ENCODE measurements around the gene KDM4C.

The KDM4C gene

DNA sequence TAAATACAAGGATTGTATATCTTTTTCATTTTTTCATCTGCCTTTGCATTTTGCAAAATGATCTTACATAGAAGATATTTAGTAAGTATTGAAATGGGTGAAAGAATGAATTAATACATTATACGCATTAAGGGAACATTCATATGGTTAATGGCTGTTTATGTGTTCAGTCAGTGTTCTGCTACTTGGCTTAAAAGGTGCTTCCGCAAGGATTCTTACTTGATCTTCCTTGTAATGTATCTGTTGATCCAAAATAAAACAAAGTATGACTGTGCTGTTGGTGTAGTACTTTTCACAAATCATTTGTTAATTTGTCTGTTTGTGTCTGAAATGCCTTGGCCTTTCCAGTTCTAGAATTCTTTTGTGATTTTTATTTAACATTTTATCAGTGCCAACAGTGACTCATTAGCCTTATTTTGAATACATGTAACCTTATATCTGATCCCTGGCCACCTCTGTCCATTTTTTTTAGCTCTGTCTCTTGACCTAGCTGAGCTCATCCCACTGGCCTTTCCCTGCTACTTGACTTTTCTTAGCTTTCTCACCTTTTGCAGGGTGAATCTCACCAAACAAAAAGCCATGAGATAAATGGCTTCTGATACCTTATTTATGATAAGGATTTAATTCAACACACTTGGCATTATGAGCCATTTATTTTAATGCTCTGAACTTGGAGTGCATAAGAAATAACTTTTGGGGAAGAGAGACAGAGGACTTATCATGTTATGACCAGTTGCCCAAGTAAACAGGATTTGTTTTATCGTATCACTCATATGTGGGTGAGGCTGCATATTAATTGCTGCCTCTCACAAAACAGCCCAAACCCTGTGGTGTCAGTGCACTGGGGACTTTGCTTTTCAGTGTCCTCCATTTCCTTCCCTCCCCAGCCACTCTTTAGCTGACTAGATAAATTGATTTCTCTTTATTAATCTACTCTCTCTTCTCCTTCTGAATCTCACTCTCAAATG is 340.3 kb downstream of the KDM4C start:
- no peak for DNase-seq (ENCODE audit: low spot score)

DNA sequence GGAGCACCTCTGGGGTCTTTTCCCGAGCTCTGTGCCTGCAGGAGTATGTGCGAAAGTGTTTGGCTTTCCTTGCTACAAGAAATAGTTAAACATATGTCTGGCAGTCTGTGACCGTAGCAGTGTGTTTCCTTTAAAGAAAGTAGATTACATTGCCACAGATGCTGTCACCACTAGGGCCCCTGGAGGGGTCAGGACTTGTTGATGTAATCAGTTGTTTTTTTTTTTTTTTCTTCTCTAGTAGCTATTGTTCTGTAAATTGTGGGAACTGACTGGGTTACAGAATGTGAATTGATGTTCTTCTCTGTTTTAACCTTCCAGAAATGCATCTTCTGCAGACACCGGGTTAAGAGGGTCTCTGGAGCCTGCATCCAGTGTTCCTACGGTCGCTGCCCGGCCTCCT is 345.6 kb downstream of the KDM4C start:
- no peak for DNase-seq (ENCODE audit: low spot score)

DNA sequence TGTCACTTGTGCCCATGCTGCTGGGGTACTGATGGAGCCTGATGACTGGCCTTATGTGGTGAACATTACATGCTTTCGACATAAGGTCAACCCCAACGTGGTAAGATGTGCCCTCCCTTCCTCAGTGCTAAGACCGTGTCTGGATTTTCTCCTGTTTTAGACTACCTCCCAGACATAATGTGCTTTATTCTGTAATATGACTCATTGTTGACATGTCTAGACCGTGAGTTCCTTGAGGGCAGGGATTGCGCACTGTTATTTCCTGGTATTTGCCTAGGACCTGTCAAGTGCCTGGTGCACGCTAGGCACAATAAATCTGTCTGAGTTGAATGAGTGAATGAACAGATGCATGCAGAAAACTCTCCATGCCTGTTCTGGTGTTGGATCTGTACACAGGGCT is 346.0 kb downstream of the KDM4C start:
- no peak for DNase-seq (ENCODE audit: low spot score)

DNA sequence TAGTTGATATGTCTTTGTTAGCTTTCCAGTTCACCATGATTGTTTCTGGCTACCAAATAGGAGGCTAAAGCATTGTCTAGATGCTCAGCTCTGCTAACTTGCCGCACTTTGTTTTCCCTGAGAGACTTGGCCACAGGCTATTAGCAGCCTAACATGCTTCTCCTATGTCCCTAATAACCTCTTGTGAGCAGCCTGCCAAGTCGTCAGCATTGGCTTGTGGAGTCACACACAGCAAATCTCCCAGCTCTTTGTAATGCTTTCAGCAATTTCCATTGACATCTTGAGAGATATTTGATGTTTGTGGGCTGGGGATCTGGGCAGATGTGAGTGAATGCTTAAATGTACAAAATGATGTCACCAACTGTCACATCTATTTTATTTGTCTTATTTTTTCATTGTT is 346.9 kb downstream of the KDM4C start:
- DNase-seq (ENCODE audit: low spot score), result no peak

DNA sequence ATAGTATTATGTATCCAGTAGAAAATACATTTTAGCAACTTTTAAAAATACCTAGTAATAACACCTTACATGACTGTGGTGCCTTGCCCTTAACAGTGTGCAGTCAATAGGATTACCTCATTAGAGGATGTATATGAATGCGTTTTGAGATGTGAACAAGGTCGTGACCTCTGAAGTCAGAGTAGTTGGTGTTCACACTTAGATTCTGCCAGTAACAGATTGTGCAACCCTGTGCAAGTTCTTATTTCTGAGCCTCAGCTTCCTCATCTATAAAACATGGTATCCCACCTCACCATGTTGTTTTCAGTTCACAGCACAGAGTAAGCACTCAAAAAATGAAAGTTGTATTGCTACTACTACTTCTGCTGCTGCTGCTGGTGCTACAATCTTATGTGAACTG is 347.3 kb downstream of the KDM4C start:
- DNase-seq (ENCODE audit: low spot score), result no peak

DNA sequence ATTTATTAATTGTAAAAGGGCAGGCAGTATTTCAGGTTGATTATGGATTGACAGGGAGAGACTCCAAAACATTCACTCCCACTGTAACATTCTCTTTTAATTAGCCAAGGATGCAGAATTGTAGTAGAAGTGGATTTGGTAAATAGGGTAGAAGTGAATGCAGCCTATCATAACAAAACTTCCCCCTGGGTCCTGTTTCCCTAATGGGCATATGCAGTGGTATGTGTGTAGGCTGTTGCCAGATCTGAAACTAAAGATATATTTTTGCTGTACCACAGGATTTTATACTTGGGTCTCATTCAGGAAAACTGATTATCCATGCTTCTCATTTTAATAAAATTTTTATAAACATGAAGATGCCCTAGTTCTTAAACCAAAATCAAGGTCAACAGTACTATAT is 351.2 kb downstream of the KDM4C start:
- no peak for DNase-seq (ENCODE audit: low spot score)

GRCh38 chr9:7111413-7111812 is 353.6 kb downstream of the KDM4C start:
- DNase-seq (ENCODE audit: low spot score), result no peak

- DNase-seq (ENCODE audit: low spot score), result no peak
These were observed 357.8 kb downstream of the KDM4C start for GRCh38 chr9:7115606-7116005.

DNA sequence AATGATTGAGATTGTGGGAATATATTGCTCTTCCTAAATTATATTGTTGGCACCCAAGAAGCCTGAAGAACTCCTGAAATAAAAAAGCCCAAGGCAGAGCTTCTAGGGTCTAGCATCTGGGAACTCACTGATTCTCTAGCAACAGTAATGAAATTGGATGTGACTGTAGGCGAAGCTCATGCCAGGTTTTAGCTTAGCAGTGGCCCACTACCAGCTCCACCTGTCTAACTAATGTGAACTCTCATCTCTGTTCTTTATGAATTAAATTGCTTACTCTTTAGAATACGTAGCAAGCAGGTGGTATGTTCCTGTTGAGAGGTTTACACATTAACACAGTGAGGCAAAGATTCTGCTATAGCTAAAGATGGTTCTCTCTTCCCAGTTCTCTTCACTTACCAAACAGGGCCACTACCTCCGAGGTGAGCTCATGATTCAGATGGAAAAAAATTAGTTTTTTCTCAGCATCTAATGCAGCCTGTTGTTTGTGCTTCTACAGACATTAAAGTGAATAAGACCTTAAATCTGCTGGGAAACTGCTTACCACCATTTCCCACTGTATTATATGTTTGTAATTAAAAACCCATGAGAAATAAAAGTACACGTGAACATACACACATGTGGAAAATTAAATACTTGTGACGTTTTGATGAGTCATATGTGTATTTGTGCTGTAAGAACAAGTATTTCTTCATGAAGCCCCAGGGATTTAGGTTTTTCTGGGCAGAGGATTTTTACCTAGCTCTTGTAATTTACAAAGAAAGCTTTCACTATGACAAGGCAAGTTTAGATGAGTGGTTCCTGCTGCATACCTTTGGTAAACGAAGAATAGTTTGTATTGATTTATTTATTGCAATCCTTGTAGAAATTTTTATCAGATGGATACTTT is 360.1 kb downstream of the KDM4C start:
- no peak for DNase-seq (ENCODE audit: low spot score)

GRCh38 chr9:7118633-7119032 is 360.9 kb downstream of the KDM4C start:
- no peak for DNase-seq (ENCODE audit: low spot score)

DNA sequence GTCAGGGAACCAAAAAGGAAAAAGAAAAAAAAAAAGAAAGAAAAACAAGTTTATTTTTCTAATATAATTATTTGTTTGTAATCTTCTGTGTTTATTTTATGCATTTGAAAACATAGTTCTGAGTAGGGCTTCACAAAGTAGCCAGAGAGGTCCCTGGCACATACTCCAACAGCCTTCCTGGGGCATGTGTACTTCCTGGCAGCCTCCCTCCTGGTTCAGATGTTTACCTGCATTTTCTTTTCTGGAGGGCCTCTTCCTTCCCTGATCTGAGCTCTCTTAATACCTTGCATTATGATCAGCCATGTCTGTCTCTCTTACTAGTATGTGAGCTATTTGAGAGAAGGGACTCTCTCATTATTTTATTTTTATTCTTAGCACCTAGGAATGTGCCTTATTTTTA is 361.8 kb downstream of the KDM4C start:
- DNase-seq (ENCODE audit: low spot score), result no peak

- no peak for DNase-seq (ENCODE audit: low spot score)
These were observed 363.3 kb downstream of the KDM4C start for GRCh38 chr9:7121055-7121454.

DNA sequence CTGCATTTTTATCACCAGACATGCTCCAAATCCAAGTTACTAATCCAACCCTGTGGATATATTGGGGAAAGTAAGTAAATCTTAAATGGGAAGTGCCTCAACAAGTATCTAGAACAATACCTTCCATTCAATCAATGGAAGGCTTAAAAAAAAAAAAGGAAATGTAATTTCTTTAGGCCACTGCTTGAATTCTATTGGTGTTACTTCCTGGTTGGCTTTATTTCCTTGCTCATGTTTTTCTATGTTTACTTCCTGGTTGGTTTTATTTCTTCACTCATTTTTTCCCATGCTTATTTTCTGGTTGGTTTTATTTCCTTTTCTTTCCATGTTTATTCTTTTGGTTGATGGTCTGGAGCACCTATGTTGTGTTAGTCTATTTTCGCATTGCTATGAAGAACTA is 363.9 kb downstream of the KDM4C start:
- no peak for DNase-seq (ENCODE audit: low spot score)

DNA sequence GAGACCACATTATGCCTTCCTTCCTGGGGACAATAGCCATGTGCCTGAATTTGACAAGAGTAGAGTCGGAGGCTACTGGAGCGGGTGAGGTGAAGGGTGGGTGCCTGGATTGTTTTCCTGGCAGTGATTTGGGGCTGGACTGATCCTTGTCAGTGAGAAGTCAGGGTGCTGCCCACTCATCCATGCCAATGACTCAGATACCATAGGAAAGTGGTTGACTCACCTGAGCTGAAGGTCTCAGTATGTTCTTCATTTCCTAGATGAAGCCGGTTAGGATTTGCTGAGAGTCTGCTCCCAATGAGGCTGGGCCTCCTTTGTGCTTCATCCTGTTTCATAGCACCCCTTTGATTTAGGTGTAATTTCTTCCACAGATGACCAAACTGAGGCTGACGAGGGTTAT is 366.0 kb downstream of the KDM4C start:
- DNase-seq (ENCODE audit: low spot score), result no peak

DNA sequence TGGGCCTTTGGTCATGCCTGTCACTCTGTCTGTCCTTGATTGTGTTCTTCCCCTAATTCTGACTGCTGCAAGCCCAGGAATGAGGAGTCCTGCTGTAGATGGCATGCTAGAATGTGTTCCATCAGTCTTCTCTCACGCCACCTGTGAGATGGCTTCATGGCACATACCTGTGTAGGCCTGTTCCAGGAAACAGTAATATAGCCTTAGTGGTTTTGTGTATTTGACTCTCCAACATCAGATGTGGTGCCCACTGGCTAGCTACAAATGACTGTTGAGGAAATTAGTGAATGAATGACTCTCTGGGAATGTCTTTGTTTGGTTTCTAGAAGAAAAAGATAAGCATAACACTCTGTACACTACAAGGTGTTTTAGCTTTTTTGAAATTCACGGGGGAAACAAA is 367.5 kb downstream of the KDM4C start:
- no peak for DNase-seq (ENCODE audit: low spot score)

DNA sequence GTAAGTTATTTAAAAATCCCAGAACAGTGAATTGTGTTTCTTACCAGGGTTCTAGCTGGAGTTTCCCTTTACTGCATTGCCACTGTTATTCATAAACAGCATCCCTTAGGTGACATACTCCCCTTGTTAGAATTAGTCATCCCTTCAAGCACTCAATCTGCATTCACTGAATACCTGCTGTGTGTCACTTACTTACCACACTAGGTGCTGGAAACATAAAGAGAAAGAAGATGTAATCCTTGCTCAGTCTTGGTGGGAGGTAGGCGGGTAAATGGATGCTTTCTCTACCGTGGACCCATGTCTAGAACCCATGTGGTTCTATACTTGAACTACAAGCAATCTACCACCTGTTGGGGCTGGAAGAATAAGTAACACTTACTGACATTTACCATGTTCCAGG is 371.6 kb downstream of the KDM4C start:
- DNase-seq (ENCODE audit: low spot score), result no peak

DNA sequence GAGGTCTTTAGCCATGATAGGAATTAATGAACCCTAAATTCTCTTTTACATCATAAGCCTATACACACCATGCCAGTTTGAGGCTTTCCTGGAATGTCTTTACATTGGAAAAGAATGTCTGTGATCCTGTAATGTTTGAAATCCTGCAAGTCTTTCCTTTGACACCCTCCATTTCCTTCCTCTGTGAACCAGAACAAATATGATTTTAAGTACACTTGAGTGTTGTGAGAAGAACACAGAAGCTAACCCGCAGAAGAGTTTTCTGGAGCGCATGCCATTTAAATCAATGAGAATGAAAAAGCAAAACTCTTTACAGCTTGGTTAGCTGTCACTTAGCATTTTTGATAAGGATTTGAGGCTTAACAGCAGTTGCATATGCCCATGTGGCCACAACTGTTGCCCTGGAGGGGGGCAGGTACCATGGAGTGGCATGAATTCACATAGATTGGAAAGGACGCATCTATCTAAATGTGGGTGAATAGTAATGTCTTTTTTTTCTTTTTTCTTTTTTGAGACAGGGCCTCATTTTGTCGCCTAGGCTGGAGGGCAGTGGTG is 372.6 kb downstream of the KDM4C start:
- no peak for DNase-seq (ENCODE audit: low spot score)

GRCh38 chr9:7132605-7133004 is 374.8 kb downstream of the KDM4C start:
- no peak for DNase-seq (ENCODE audit: low spot score)

GRCh38 chr9:7135735-7136134 is 378.0 kb downstream of the KDM4C start:
- no peak for DNase-seq (ENCODE audit: low spot score)

GRCh38 chr9:7137040-7137439 is 379.3 kb downstream of the KDM4C start:
- DNase-seq (ENCODE audit: low spot score), result no peak

DNA sequence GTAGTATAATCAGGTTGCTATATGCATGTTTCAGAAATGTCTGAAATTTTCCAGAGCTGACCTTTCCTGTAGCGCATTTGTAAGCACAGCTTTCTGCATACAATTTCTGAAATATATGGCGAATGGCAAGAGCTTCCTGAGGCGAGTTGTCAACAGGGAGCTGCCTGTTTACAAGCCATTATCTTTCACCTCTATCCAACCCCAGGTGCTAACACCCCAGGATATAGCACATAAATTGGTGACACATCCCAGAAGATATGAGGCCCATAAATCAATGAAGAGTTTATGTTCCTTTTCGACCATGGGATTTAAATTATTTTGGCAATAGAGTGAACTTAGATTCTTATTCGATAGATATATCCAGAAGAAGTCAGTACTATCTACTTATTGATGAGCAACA is 379.8 kb downstream of the KDM4C start:
- DNase-seq (ENCODE audit: low spot score), result no peak

DNA sequence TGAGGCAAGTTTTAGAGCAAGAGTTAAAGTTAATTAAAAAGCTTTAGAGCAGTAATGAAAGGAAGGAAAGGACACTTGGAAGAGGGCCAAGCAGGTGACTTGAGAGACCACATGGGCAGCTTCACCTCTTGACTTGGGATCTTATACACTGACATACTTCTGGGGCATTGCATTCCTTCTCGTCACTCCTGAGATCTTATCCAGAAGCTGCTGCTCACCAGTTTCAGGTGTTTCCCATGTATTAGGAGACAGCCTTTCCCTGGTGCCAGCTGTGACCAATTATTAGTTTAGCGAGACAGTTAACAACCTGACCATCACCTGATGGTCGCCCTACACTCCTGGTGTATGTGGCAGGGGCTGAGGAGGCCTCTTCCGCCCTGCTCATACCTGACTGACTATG is 382.1 kb downstream of the KDM4C start:
- no peak for DNase-seq (ENCODE audit: low spot score)

- DNase-seq (ENCODE audit: low spot score), result no peak
These were observed 382.6 kb downstream of the KDM4C start for GRCh38 chr9:7140401-7140800.
